Astrocyte (in vitro differentiated cells and primary cell): ENCODE measurements around the gene MFSD11. TPM values are rescaled to one million over a fixed set of nuclear protein-coding genes. Genes with fewer than 3 reads are reported as not detected.

Experiments
- DNase-seq: peaks from one replicate; pipeline ENCODE4 v3.0.0-alpha.2; 2010; ENCODE audit warnings: low read depth
- FAIRE-seq: peaks from 2 replicates; lab custom pipeline; 2011; peaks lifted over from hg19 to GRCh38; lab: Jason Lieb, UNC
- H2AFZ ChIP-seq: 2 replicates; pipeline ENCODE4 v1.6.0; 2012; ENCODE audit warnings: low read depth, low read length, inconsistent platforms
- H3K27ac ChIP-seq: 2 replicates; pipeline ENCODE4 v1.5.1; 2011; ENCODE audit warnings: low read depth, low read length, inconsistent platforms
- H3K27me3 ChIP-seq: 2 replicates; pipeline ENCODE4 v1.6.0; 2011; ENCODE audit warnings: low read length, inconsistent platforms; ENCODE audit not compliant: insufficient read depth
- H3K36me3 ChIP-seq: 2 replicates; pipeline ENCODE4 v1.5.1; 2011; ENCODE audit warnings: low read length, inconsistent platforms; ENCODE audit not compliant: insufficient read depth
- H3K4me1 ChIP-seq: 2 replicates; pipeline ENCODE4 v1.5.1; 2011; ENCODE audit warnings: low read length, inconsistent platforms; ENCODE audit not compliant: insufficient read depth
- H3K4me2 ChIP-seq: 2 replicates; pipeline ENCODE4 v1.6.0; 2012; ENCODE audit warnings: low read length, inconsistent platforms
- H3K4me3 ChIP-seq: 2 replicates; pipeline ENCODE4 v1.5.1; 2011; ENCODE audit warnings: low read depth, mild to moderate bottlenecking, low read length, inconsistent platforms; ENCODE audit not compliant: insufficient read depth
- H3K79me2 ChIP-seq: 2 replicates; pipeline ENCODE4 v1.6.0; 2012; ENCODE audit warnings: mild to moderate bottlenecking, low read length, inconsistent platforms; ENCODE audit not compliant: insufficient read depth
- H3K9ac ChIP-seq: 2 replicates; pipeline ENCODE4 v1.6.0; 2012; ENCODE audit warnings: mild to moderate bottlenecking, low read length, inconsistent platforms
- H3K9me3 ChIP-seq: 2 replicates; pipeline ENCODE4 v1.5.1; 2012; ENCODE audit warnings: low read depth, mild to moderate bottlenecking, low read length, inconsistent platforms; ENCODE audit not compliant: insufficient read depth
- H4K20me1 ChIP-seq: 2 replicates; pipeline ENCODE4 v1.6.0; 2012; ENCODE audit warnings: low read length, inconsistent platforms; ENCODE audit not compliant: insufficient read depth
- H3K27ac Mint-ChIP-seq: one replicate; pipeline ENCODE4 v1.8.0; 2021; ENCODE audit warnings: mild to moderate bottlenecking, mixed read lengths; ENCODE audit not compliant: unreplicated experiment
- H3K27me3 Mint-ChIP-seq: one replicate; pipeline ENCODE4 v1.8.0; 2021; ENCODE audit warnings: low read depth, mixed read lengths; ENCODE audit not compliant: unreplicated experiment
- H3K36me3 Mint-ChIP-seq: one replicate; pipeline ENCODE4 v1.8.0; 2021; ENCODE audit warnings: low read depth, mixed read lengths; ENCODE audit not compliant: unreplicated experiment
- H3K4me1 Mint-ChIP-seq: one replicate; pipeline ENCODE4 v1.8.0; 2021; ENCODE audit warnings: low read depth, mixed read lengths; ENCODE audit not compliant: unreplicated experiment
- H3K4me3 Mint-ChIP-seq: one replicate; pipeline ENCODE4 v1.8.0; 2021; ENCODE audit warnings: mild to moderate bottlenecking, moderate library complexity, mixed read lengths; ENCODE audit not compliant: unreplicated experiment
- H3K9me3 Mint-ChIP-seq: one replicate; pipeline ENCODE4 v1.8.0; 2021; ENCODE audit warnings: mild to moderate bottlenecking, mixed read lengths; ENCODE audit not compliant: unreplicated experiment
- EZH2 ChIP-seq: IDR thresholded peaks from 2 replicates; pipeline ENCODE4 v1.6.1; 2012; ENCODE audit warnings: mild to moderate bottlenecking, low read length, inconsistent platforms; ENCODE audit not compliant: insufficient read depth
- total RNA-seq: library from RNA; stranded (reverse); gene quantifications from 2 replicates; pipeline ENCODE4 v1.2.1, GENCODE V29; 2021
- TF ChIP-seq, protein P1 (sequence below): IDR thresholded peaks from 2 replicates; pipeline ENCODE4 v1.5.1; 2011; ENCODE audit warnings: low read depth, mild to moderate bottlenecking, inconsistent platforms, low read length, moderate library complexity; ENCODE audit not compliant: insufficient read depth

The MFSD11 gene
- total RNA-seq, 1 donor from 2014 or later, result 20.9 TPM

- Histone ChIP-seq H3K4me3 (no peak overlapping the region), H4K20me1 (no peaks in the 10 kb centered on the region), H3K9me3 (no peaks in the 10 kb centered on the region), H3K79me2 (no peaks in the 10 kb centered on the region), H3K36me3 (no peaks in the 10 kb centered on the region), H3K27me3 (peaks cover 12% of the 10 kb centered on the region), H3K27ac (no peak overlapping the region), H3K4me2 (no peak overlapping the region), H3K4me1 (no peaks in the 10 kb centered on the region), H3K9ac (no peak overlapping the region), H2AFZ (no peak overlapping the region)
- no peak overlapping the region for H3K27ac Mint-ChIP-seq
- no peaks in the 10 kb centered on the region for H3K9me3 Mint-ChIP-seq
- no peak overlapping the region for H3K4me3 Mint-ChIP-seq
- peaks cover 22% of the 10 kb centered on the region for H3K27me3 Mint-ChIP-seq
- DNase-seq (no peak), FAIRE-seq (no peak)
- no peaks in the 10 kb centered on the region for H3K4me1 Mint-ChIP-seq
- no peaks in the 10 kb centered on the region for H3K36me3 Mint-ChIP-seq
- TF ChIP-seq, protein P1, sequence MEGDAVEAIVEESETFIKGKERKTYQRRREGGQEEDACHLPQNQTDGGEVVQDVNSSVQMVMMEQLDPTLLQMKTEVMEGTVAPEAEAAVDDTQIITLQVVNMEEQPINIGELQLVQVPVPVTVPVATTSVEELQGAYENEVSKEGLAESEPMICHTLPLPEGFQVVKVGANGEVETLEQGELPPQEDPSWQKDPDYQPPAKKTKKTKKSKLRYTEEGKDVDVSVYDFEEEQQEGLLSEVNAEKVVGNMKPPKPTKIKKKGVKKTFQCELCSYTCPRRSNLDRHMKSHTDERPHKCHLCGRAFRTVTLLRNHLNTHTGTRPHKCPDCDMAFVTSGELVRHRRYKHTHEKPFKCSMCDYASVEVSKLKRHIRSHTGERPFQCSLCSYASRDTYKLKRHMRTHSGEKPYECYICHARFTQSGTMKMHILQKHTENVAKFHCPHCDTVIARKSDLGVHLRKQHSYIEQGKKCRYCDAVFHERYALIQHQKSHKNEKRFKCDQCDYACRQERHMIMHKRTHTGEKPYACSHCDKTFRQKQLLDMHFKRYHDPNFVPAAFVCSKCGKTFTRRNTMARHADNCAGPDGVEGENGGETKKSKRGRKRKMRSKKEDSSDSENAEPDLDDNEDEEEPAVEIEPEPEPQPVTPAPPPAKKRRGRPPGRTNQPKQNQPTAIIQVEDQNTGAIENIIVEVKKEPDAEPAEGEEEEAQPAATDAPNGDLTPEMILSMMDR, result no peak
- TF ChIP-seq EZH2, result no peak
Observed at GRCh38 chr17:76820039-76820438, 82.1 kb downstream of the MFSD11 start.

- Histone ChIP-seq H3K27me3 (peaks cover 12% of the 10 kb centered on the region), H3K9me3 (no peaks in the 10 kb centered on the region), H3K9ac (no peak overlapping the region), H3K27ac (no peak overlapping the region), H3K36me3 (no peaks in the 10 kb centered on the region), H3K79me2 (no peaks in the 10 kb centered on the region), H2AFZ (no peak overlapping the region), H3K4me2 (no peak overlapping the region), H3K4me3 (no peak overlapping the region), H3K4me1 (no peaks in the 10 kb centered on the region), H4K20me1 (no peaks in the 10 kb centered on the region)
- H3K4me3 Mint-ChIP-seq, result no peak overlapping the region
- TF ChIP-seq EZH2, result no peak
- TF ChIP-seq, protein P1, result no peak
- no peak for DNase-seq
- H3K36me3 Mint-ChIP-seq, result no peaks in the 10 kb centered on the region
- H3K27me3 Mint-ChIP-seq, result peaks cover 21% of the 10 kb centered on the region
- no peak for FAIRE-seq
- H3K9me3 Mint-ChIP-seq, result no peaks in the 10 kb centered on the region
- H3K27ac Mint-ChIP-seq, result no peak overlapping the region
- no peaks in the 10 kb centered on the region for H3K4me1 Mint-ChIP-seq
Observed at GRCh38 chr17:76820561-76820960, 82.6 kb downstream of the MFSD11 start.

GRCh38 chr17:76822184-76822778 is 84.4 kb downstream of the MFSD11 start:
- Histone ChIP-seq H3K79me2 (no peaks in the 10 kb centered on the region), H4K20me1 (no peaks in the 10 kb centered on the region), H3K27me3 (peaks cover 12% of the 10 kb centered on the region), H3K9me3 (no peaks in the 10 kb centered on the region), H3K4me2 (no peak overlapping the region), H3K36me3 (no peaks in the 10 kb centered on the region), H2AFZ (no peak overlapping the region), H3K27ac (no peak overlapping the region), H3K4me3 (no peak overlapping the region), H3K9ac (no peak overlapping the region), H3K4me1 (no peaks in the 10 kb centered on the region)
- no peaks in the 10 kb centered on the region for H3K36me3 Mint-ChIP-seq
- TF ChIP-seq, protein P1, result no peak
- no peak for TF ChIP-seq EZH2
- no peaks in the 10 kb centered on the region for H3K4me1 Mint-ChIP-seq
- no peak overlapping the region for H3K4me3 Mint-ChIP-seq
- peaks cover 31% of the 10 kb centered on the region for H3K27me3 Mint-ChIP-seq
- DNase-seq (no peak), FAIRE-seq (no peak)
- H3K27ac Mint-ChIP-seq, result no peak overlapping the region
- H3K9me3 Mint-ChIP-seq, result no peaks in the 10 kb centered on the region
